Measurements from ENCODE around the gene SLC15A3.

The SLC15A3 gene

GRCh38 chr11:60951904-60952741 lies at the start of gene SLC15A3:
Gene SLC15A3 (minus strand): TSS chr11:60952176. CDS start chr11:60951551, 625 bp downstream.
- DNase-seq = no peak

GRCh38 chr11:61000426-61000825 lies 48.5 kb upstream of the SLC15A3 start:
- no peak for DNase-seq

GRCh38 chr11:60996381-60997138 lies 44.6 kb upstream of the SLC15A3 start:
- no peak for DNase-seq

GRCh38 chr11:60995798-60996197 lies 43.8 kb upstream of the SLC15A3 start:
- no peak for DNase-seq

GRCh38 chr11:60994541-60995080 lies 42.6 kb upstream of the SLC15A3 start:
- DNase-seq = no peak

- no peak for DNase-seq
Measured at GRCh38 chr11:60993615-60994014, 41.6 kb upstream of the SLC15A3 start.

- no peak for DNase-seq
Measured at GRCh38 chr11:60992842-60993409, 41.0 kb upstream of the SLC15A3 start.

GRCh38 chr11:60991457-60991856 lies 39.5 kb upstream of the SLC15A3 start:
- no peak for DNase-seq

- DNase-seq = no peak
Measured at GRCh38 chr11:60989093-60989650, 37.2 kb upstream of the SLC15A3 start.

GRCh38 chr11:60988658-60989057 lies 36.7 kb upstream of the SLC15A3 start:
- no peak for DNase-seq

- DNase-seq = no peak
Measured at GRCh38 chr11:60987577-60988277, 35.8 kb upstream of the SLC15A3 start.

GRCh38 chr11:60985991-60986915 lies 34.3 kb upstream of the SLC15A3 start:
- DNase-seq = no peak

GRCh38 chr11:60985501-60985900 lies 33.5 kb upstream of the SLC15A3 start:
- DNase-seq = no peak

GRCh38 chr11:60984636-60985035 lies 32.7 kb upstream of the SLC15A3 start:
- DNase-seq = no peak

- DNase-seq = no peak
Measured at GRCh38 chr11:60984149-60984548, 32.2 kb upstream of the SLC15A3 start.

GRCh38 chr11:60982184-60982583 lies 30.2 kb upstream of the SLC15A3 start:
- no peak for DNase-seq

- DNase-seq = no peak
Measured at GRCh38 chr11:60981515-60981914, 29.5 kb upstream of the SLC15A3 start.

- no peak for DNase-seq
Measured at GRCh38 chr11:60978546-60979380, 26.8 kb upstream of the SLC15A3 start.

GRCh38 chr11:60977836-60978235 lies 25.9 kb upstream of the SLC15A3 start:
- DNase-seq = no peak

GRCh38 chr11:60977224-60977623 lies 25.2 kb upstream of the SLC15A3 start:
- DNase-seq = no peak

Measured in NK-92 treated with Interleukin-12 subunit alpha and Interleukin-12 subunit beta, amount 100 ng/mL, for 24 hours (cell line).